Dendritic cell treated with granulocyte-macrophage colony-stimulating factor and Interleukin-4, amounts not matched to agents 40 ng/mL and 50 ng/mL, for 4 days (primary cell): ENCODE data around the gene NOL12.
"Not testable (repeated sequence)": the region's sequence is repeated elsewhere in the genome, so short reads cannot be mapped to it uniquely, and the experiment has no call there.

Experiments
- H3K27ac Mint-ChIP-seq: one replicate; pipeline ENCODE4 v1.8.0; 2022; ENCODE audit warnings: mild to moderate bottlenecking, mixed read lengths
- H3K27me3 Mint-ChIP-seq: one replicate; pipeline ENCODE4 v1.8.0; 2022; ENCODE audit warnings: mild to moderate bottlenecking, mixed read lengths
- H3K36me3 Mint-ChIP-seq: one replicate; pipeline ENCODE4 v1.8.0; 2022; ENCODE audit warnings: low read depth, mixed read lengths
- H3K4me1 Mint-ChIP-seq: one replicate; pipeline ENCODE4 v1.8.0; 2022; ENCODE audit warnings: low read depth, mixed read lengths
- H3K4me3 Mint-ChIP-seq: one replicate; pipeline ENCODE4 v1.8.0; 2022; ENCODE audit warnings: mild to moderate bottlenecking, moderate library complexity, mixed read lengths
- H3K9me3 Mint-ChIP-seq: one replicate; pipeline ENCODE4 v1.8.0; 2022; ENCODE audit warnings: mixed read lengths
- intact Hi-C: fragments of 100-400 bp; cut with micrococcal nuclease; formaldehyde crosslinking; loops from one replicate; pipeline ENCODE4 v1.15.0; 2022

Gene NOL12

GRCh38 chr22:37654563-37655251 lies 31.4 kb upstream of the NOL12 start:
- H3K4me1 Mint-ChIP-seq, result peaks cover 27% of the 10 kb centered on the region
- H3K27me3 Mint-ChIP-seq, result no peaks in the 10 kb centered on the region
- H3K4me3 Mint-ChIP-seq, result no peak overlapping the region
- H3K27ac Mint-ChIP-seq, result peak overlapping the region; percentile 16
- H3K9me3 Mint-ChIP-seq, result no peaks in the 10 kb centered on the region
- H3K36me3 Mint-ChIP-seq, result peaks cover 69% of the 10 kb centered on the region
- intact Hi-C loops, result no loop called here

- Mint-ChIP-seq H3K4me3 (no peak overlapping the region), H3K9me3 (no peaks in the 10 kb centered on the region), H3K27me3 (no peaks in the 10 kb centered on the region), H3K36me3 (peaks cover 64% of the 10 kb centered on the region), H3K4me1 (peaks cover 32% of the 10 kb centered on the region), H3K27ac (no peak overlapping the region)
- intact Hi-C loops, result no loop called here
Observed at GRCh38 chr22:37655252-37655563, 30.9 kb upstream of the NOL12 start.

- peaks cover 50% of the 10 kb centered on the region for H3K36me3 Mint-ChIP-seq
- intact Hi-C loops, H3K27me3 Mint-ChIP-seq, H3K9me3 Mint-ChIP-seq, H3K4me3 Mint-ChIP-seq: not testable (repeated sequence)
- peaks cover 45% of the 10 kb centered on the region for H3K4me1 Mint-ChIP-seq
- H3K27ac Mint-ChIP-seq, result peak overlapping the region; percentile 50
Observed at GRCh38 chr22:37656583-37656982, 29.6 kb upstream of the NOL12 start.

- intact Hi-C loops, result loop anchor here (1.0 kb wide), 1 partner anchor 20 kb away; no protein-coding TSS in a partner anchor
- Mint-ChIP-seq H3K4me1 (peaks cover 56% of the 10 kb centered on the region), H3K4me3 (peak overlapping the region; percentile 81), H3K27ac (peak overlapping the region; percentile 86), H3K27me3 (no peaks in the 10 kb centered on the region), H3K36me3 (peaks cover 43% of the 10 kb centered on the region), H3K9me3 (no peaks in the 10 kb centered on the region)
Observed at GRCh38 chr22:37657590-37658132, 28.5 kb upstream of the NOL12 start.

- Mint-ChIP-seq H3K27me3 (no peaks in the 10 kb centered on the region), H3K36me3 (peaks cover 38% of the 10 kb centered on the region), H3K4me3 (peak within 1 kb of the TSS; percentile 84), H3K27ac (peak within 1 kb of the TSS; percentile 86), H3K9me3 (no peaks in the 10 kb centered on the region), H3K4me1 (peaks cover 56% of the 10 kb centered on the region)
- intact Hi-C loops, result loop anchor here (1.0 kb wide), 1 partner anchor 19 kb away; no protein-coding TSS in a partner anchor
Observed at GRCh38 chr22:37658133-37659065, 27.7 kb upstream of the NOL12 start, which contains the start of gene PDXP. PDXP (plus strand) TSS chr22:37658723; CDS start chr22:37658783, 60 bp downstream.

GRCh38 chr22:37659066-37659896 lies 26.9 kb upstream of the NOL12 start:
- H3K4me1 Mint-ChIP-seq, result peaks cover 56% of the 10 kb centered on the region
- H3K4me3 Mint-ChIP-seq, result peak overlapping the region; percentile 84
- peak overlapping the region; percentile 78 for H3K27ac Mint-ChIP-seq
- intact Hi-C loops, result no loop called here
- H3K36me3 Mint-ChIP-seq, result peaks cover 34% of the 10 kb centered on the region
- no peaks in the 10 kb centered on the region for H3K27me3 Mint-ChIP-seq
- H3K9me3 Mint-ChIP-seq, result no peaks in the 10 kb centered on the region

- intact Hi-C loops, result no loop called here
- Mint-ChIP-seq H3K9me3 (no peaks in the 10 kb centered on the region), H3K36me3 (peaks cover 30% of the 10 kb centered on the region), H3K4me3 (peak overlapping the region; percentile 84), H3K4me1 (peaks cover 51% of the 10 kb centered on the region), H3K27me3 (no peaks in the 10 kb centered on the region), H3K27ac (peak overlapping the region; percentile 78)
Observed at GRCh38 chr22:37659897-37660708, 26.0 kb upstream of the NOL12 start.

- Mint-ChIP-seq H3K27me3 (no peaks in the 10 kb centered on the region), H3K4me3 (peak overlapping the region; percentile 84), H3K27ac (no peak overlapping the region), H3K4me1 (peaks cover 51% of the 10 kb centered on the region), H3K36me3 (peaks cover 30% of the 10 kb centered on the region), H3K9me3 (no peaks in the 10 kb centered on the region)
- intact Hi-C loops, result no loop called here
Observed at GRCh38 chr22:37660709-37661045, 25.5 kb upstream of the NOL12 start.

GRCh38 chr22:37661160-37661924 lies 24.8 kb upstream of the NOL12 start:
- Mint-ChIP-seq H3K27ac (peak overlapping the region; percentile 87), H3K4me1 (peaks cover 48% of the 10 kb centered on the region), H3K36me3 (peaks cover 30% of the 10 kb centered on the region), H3K9me3 (no peaks in the 10 kb centered on the region), H3K4me3 (peak overlapping the region; percentile 20), H3K27me3 (no peaks in the 10 kb centered on the region)
- intact Hi-C loops, result no loop called here

- H3K27ac Mint-ChIP-seq, result peak overlapping the region; percentile 87
- peaks cover 45% of the 10 kb centered on the region for H3K4me1 Mint-ChIP-seq
- peaks cover 34% of the 10 kb centered on the region for H3K36me3 Mint-ChIP-seq
- intact Hi-C loops, result no loop called here
- no peaks in the 10 kb centered on the region for H3K27me3 Mint-ChIP-seq
- H3K9me3 Mint-ChIP-seq, result no peaks in the 10 kb centered on the region
- peak overlapping the region; percentile 48 for H3K4me3 Mint-ChIP-seq
Observed at GRCh38 chr22:37662039-37662438, 24.1 kb upstream of the NOL12 start.

GRCh38 chr22:37663521-37664140 lies 22.5 kb upstream of the NOL12 start:
- Mint-ChIP-seq H3K27me3 (no peaks in the 10 kb centered on the region), H3K4me1 (peaks cover 37% of the 10 kb centered on the region), H3K36me3 (peaks cover 44% of the 10 kb centered on the region), H3K27ac (peak overlapping the region; percentile 56), H3K9me3 (no peaks in the 10 kb centered on the region), H3K4me3 (no peak overlapping the region)
- intact Hi-C loops, result no loop called here
